A673 (cell line): ENCODE data around the gene SLC16A3. TPM values are rescaled to one million over a fixed set of nuclear protein-coding genes. Genes with fewer than 3 reads are reported as not detected.

Experiments used
- BruUV-seq: library from RNA; stranded (reverse); fragments of 400-500 nt; replicated peaks from 2 replicates; lab custom pipeline; 2021; lab: Mats Ljungman, UMichigan
- CTCF ChIA-PET: fragments of 300-600 bp; sonication (Branson Sonifier 250); formaldehyde crosslinking; loops from one replicate; lab custom pipeline; 2022; ENCODE audit warnings: antibody characterized with exemption; lab: Charles Lee
- POLR2A ChIA-PET: fragments of 300-600 bp; sonication (Branson Sonifier 250); formaldehyde crosslinking; loops from one replicate; lab custom pipeline; 2022; ENCODE audit warnings: antibody characterized with exemption; ENCODE audit not compliant: low non-redundant PET; lab: Charles Lee
- DNase-seq: peaks from one replicate; pipeline ENCODE4 v3.0.0-alpha.2; 2015; ENCODE audit warnings: low spot score
- H3K27ac ChIP-seq: fragments of 200-600 bp; sonication (generic); 2 replicates; pipeline ENCODE4 v1.5.1; 2016; ENCODE audit warnings: mixed run types, low read depth, mild to moderate bottlenecking, mixed read lengths, antibody characterized with exemption, low read length; ENCODE audit not compliant: poor library complexity, severe bottlenecking
- H3K27me3 ChIP-seq: fragments of 200-600 bp; sonication (generic); replicated peaks from 2 replicates; pipeline ENCODE4 v1.6.1; 2017; ENCODE audit warnings: mixed run types, low read depth, mild to moderate bottlenecking, mixed read lengths, antibody characterized with exemption, low read length; ENCODE audit not compliant: insufficient read depth, poor library complexity
- H3K36me3 ChIP-seq: fragments of 200-600 bp; sonication (generic); 2 replicates; pipeline ENCODE4 v1.6.1; 2016; ENCODE audit warnings: mixed run types, mild to moderate bottlenecking, mixed read lengths, antibody characterized with exemption, low read length; ENCODE audit not compliant: insufficient read depth, poor library complexity, severe bottlenecking
- H3K4me1 ChIP-seq: fragments of 200-600 bp; sonication (generic); 2 replicates; pipeline ENCODE4 v1.6.1; 2017; ENCODE audit warnings: mixed run types, mild to moderate bottlenecking, mixed read lengths, antibody characterized with exemption, low read length; ENCODE audit not compliant: insufficient read depth, poor library complexity, severe bottlenecking
- H3K4me3 ChIP-seq: fragments of 200-600 bp; sonication (generic); 2 replicates; pipeline ENCODE4 v1.5.1; 2016; ENCODE audit warnings: low read depth, mixed run types, mild to moderate bottlenecking, mixed read lengths, low read length; ENCODE audit not compliant: poor library complexity, severe bottlenecking
- H3K9me3 ChIP-seq: fragments of 200-600 bp; sonication (generic); 2 replicates; pipeline ENCODE4 v1.6.1; 2016; ENCODE audit warnings: mixed run types, low read depth, mild to moderate bottlenecking, mixed read lengths, antibody characterized with exemption, low read length; ENCODE audit not compliant: poor library complexity, severe bottlenecking
- EZH2 ChIP-seq: fragments of 200-600 bp; sonication (generic); IDR thresholded peaks from 2 replicates; pipeline ENCODE4 v1.6.1; 2017; ENCODE audit warnings: borderline replicate concordance, low read depth, mild to moderate bottlenecking, mixed read lengths, antibody characterized with exemption, low read length; ENCODE audit not compliant: poor library complexity, severe bottlenecking
- intact Hi-C: fragments of 100-400 bp; cut with micrococcal nuclease; formaldehyde crosslinking; loops from one replicate; pipeline ENCODE4 v1.10.0; 2022; ENCODE audit not compliant: unreplicated experiment
- total RNA-seq: library from RNA; stranded (reverse); gene quantifications from 2 replicates; pipeline ENCODE4 v1.2.3, GENCODE V29; 2021
- TF ChIP-seq, protein P1 (sequence below): fragments of 300-800, 200-600 bp; sonication (generic); conservative IDR thresholded peaks from 2 replicates; pipeline ENCODE4 v1.5.1; 2017; ENCODE audit warnings: low read depth, mild to moderate bottlenecking, antibody characterized with exemption, low read length, moderate library complexity, mixed read lengths

The SLC16A3 gene
- total RNA-seq, 1 experiment from 2014 or later, result 0.97 TPM

DNA sequence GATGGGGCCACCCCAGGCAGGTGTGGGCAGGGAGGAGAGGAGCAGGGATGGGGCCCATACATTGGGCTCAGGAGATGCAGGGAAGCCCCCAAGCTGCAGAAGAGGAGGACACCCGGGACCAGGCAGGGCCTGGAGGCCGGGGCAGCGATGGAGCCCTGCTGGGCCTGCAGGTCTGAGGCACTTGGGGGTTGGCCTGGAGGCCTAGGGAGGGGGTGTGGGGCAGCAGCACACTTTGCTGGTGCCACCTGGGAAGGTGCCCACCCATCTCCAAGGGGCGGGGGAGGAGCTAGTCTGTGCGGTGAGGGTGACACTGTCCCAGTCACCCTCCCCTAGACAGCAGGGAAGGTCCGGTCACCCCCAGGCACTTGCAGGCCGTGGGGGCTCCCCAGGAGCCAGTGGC lies 9.8 kb upstream of the SLC16A3 start:
- POLR2A ChIA-PET, result no interaction called here
- intact Hi-C loops, result no loop called here
- Histone ChIP-seq H3K4me3 (no peak overlapping the region), H3K4me1 (no peaks in the 10 kb centered on the region), H3K27me3 (no peaks in the 10 kb centered on the region), H3K9me3 (no peaks in the 10 kb centered on the region), H3K27ac (no peak overlapping the region), H3K36me3 (no peaks in the 10 kb centered on the region)
- CTCF ChIA-PET, result no interaction called here
- BruUV-seq, result no TSS peak
- no peak for DNase-seq
- TF ChIP-seq, protein P1, sequence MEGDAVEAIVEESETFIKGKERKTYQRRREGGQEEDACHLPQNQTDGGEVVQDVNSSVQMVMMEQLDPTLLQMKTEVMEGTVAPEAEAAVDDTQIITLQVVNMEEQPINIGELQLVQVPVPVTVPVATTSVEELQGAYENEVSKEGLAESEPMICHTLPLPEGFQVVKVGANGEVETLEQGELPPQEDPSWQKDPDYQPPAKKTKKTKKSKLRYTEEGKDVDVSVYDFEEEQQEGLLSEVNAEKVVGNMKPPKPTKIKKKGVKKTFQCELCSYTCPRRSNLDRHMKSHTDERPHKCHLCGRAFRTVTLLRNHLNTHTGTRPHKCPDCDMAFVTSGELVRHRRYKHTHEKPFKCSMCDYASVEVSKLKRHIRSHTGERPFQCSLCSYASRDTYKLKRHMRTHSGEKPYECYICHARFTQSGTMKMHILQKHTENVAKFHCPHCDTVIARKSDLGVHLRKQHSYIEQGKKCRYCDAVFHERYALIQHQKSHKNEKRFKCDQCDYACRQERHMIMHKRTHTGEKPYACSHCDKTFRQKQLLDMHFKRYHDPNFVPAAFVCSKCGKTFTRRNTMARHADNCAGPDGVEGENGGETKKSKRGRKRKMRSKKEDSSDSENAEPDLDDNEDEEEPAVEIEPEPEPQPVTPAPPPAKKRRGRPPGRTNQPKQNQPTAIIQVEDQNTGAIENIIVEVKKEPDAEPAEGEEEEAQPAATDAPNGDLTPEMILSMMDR, result no peak
- TF ChIP-seq EZH2, result no peak

DNA sequence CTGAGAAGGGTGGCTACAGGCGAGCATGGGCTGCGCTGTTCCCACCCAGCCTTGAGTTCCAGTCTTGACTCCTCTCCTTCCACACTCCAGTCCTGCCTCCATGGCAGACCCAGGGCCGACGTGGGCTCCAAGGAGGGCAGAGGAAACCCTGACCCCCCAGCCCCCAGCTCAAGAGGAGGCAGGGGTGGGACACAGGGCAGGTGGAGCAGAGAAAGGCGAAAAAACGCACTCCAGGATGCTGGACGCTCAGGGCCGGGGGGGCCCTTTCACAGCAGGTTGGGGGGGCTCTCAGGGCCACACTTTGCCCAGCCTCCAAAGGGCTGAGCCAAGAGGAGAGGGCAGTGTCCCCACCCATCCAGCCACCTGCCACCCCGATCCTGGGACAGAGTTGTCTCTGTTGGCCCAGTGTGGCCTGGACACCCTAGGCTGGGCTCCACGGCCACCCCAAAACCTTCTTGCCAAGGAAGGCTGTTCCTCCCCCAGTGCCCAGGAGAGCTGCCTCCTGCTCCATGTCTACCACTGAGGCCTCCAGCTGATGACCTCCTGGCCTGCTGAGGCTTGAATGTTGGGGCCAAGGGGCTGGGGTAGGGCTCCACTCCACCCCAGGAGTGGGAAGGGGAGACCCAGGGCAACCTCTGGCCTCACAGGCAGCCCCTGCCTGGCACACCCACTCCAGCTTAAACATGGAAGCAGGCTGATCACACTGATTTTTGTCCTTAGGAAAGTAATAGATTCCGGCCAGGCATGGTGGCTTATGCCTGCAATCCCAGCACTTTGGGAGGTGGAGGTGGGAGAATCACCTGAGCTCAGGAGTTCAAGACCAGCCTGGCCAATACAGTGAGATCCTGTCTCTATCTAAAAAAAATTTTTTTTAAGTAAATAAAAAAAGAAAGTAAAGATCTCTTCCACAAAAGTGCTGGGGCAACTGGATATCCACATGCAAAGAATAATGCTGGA lies 8.8 kb upstream of the SLC16A3 start:
- no peak for TF ChIP-seq EZH2
- TF ChIP-seq, protein P1, result no peak
- Histone ChIP-seq H3K27me3 (no peaks in the 10 kb centered on the region), H3K4me1 (no peaks in the 10 kb centered on the region), H3K9me3 (no peaks in the 10 kb centered on the region), H3K27ac (no peak overlapping the region), H3K36me3 (no peaks in the 10 kb centered on the region), H3K4me3 (no peak overlapping the region)
- ChIA-PET CTCF (no interaction called here), POLR2A (no interaction called here)
- intact Hi-C loops, result no loop called here
- no peak for DNase-seq
- no TSS peak for BruUV-seq

DNA sequence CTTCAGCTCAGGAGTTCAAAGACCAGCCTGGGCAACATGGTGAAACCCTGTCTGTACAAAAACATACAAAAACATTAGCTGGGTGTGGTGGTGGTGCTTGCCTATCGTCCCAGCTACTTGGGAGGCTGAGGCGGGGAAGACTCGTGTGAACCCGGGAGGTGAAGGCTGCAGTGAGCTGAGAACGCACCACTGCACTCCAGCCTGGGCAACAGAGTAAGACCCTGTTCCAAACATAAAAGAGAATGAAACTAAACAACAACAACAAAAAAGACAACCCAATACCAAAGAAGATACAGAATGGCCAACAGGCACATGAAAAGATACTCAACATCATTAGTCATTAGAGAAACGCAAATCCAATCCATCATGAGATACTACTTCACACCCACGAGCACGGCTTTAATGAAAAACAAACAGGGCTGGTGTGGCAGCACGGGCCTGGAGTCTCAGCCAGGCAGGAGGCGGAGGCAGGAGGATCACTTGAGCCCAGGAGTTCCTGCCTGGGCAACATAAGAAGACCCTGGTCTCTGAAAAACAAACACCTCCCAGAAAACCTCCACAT lies 7.4 kb upstream of the SLC16A3 start:
- Histone ChIP-seq H3K36me3 (no peaks in the 10 kb centered on the region), H3K27me3 (no peaks in the 10 kb centered on the region), H3K4me3 (no peak overlapping the region), H3K27ac (no peak overlapping the region), H3K9me3 (no peaks in the 10 kb centered on the region), H3K4me1 (no peaks in the 10 kb centered on the region)
- DNase-seq, result no peak
- intact Hi-C loops, result no loop called here
- no TSS peak for BruUV-seq
- ChIA-PET POLR2A (interaction anchor here (0.6 kb wide), 1 partner anchor 143 kb away, joined by 3 read pairs; no protein-coding TSS in a partner anchor), CTCF (no interaction called here)
- no peak for TF ChIP-seq EZH2
- TF ChIP-seq, protein P1, result no peak
